GM12873 (cell line): ENCODE measurements around the gene FOXP2.

Source experiments
- CTCF ChIP-seq: IDR thresholded peaks from 2 replicates; pipeline ENCODE4 v1.5.1; 2012; ENCODE audit warnings: low read depth, mild to moderate bottlenecking, moderate library complexity, low read length, control low read depth; ENCODE audit not compliant: insufficient read depth; ENCODE audit errors: missing control alignments

Gene FOXP2

GRCh38 chr7:114660753-114661152, 246.1 kb downstream of the FOXP2 start:
- no peak for TF ChIP-seq CTCF

GRCh38 chr7:114662002-114662677, 247.5 kb downstream of the FOXP2 start:
- no peak for TF ChIP-seq CTCF

- peak; percentile 29 for TF ChIP-seq CTCF
These were observed 248.9 kb downstream of the FOXP2 start for GRCh38 chr7:114663502-114663901.

GRCh38 chr7:114670676-114671075, 256.1 kb downstream of the FOXP2 start:
- TF ChIP-seq CTCF: no peak

- TF ChIP-seq CTCF: no peak
These were observed 257.0 kb downstream of the FOXP2 start for GRCh38 chr7:114671563-114672123.

- no peak for TF ChIP-seq CTCF
These were observed 263.5 kb downstream of the FOXP2 start for GRCh38 chr7:114678116-114678515.

GRCh38 chr7:114687238-114687637, 272.6 kb downstream of the FOXP2 start:
- no peak for TF ChIP-seq CTCF
